ENCODE results near the gene SPACA6. TPM values are rescaled to one million over a fixed set of nuclear protein-coding genes. Genes with fewer than 3 reads are reported as not detected.

Gene SPACA6, protein sequence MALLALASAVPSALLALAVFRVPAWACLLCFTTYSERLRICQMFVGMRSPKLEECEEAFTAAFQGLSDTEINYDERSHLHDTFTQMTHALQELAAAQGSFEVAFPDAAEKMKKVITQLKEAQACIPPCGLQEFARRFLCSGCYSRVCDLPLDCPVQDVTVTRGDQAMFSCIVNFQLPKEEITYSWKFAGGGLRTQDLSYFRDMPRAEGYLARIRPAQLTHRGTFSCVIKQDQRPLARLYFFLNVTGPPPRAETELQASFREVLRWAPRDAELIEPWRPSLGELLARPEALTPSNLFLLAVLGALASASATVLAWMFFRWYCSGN
- total RNA-seq, result 8.1 and 13.1 TPM in 2 replicates

DNA sequence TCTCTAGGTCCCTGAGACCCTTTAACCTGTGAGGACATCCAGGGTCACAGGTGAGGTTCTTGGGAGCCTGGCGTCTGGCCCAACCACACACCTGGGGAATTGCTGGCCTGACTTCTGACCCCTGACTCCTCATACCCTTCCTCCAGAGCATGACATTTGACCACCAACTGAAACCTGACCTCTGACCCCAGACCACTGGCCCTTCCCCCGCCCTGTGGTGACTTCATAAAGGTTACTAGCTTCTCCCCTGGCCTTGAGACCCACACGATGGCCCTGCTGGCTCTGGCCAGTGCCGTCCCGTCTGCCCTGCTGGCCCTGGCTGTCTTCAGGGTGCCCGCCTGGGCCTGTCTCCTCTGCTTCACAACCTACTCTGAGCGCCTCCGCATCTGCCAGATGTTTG lies at the start of gene SPACA6:
TSS of gene SPACA6 (plus strand) at position 71 of the 400 bp plus-strand sequence. CDS start at position 268, 197 bp downstream.

DNA sequence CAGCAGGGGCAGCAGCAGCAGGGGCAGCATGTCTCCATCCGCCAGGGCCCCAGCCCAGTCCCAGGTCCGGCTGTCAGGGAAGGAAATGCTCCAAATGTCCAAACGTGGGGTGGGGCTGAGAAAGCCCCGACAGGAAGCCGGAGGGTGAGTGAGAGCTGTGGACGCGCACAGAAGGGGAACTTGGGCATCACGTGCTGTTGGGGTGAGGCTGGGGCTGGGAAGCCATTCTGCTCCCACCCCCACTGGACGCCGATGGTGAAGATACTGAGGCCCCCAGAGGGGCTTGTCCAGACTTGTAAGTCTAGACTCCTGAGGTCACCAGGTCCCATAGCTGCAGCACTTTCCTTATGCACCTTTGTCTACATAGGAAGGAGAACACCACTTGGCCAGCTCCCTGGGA lies 46.4 kb upstream of the SPACA6 start, which contains the start of gene SIGLEC14:
TSS of gene SIGLEC14 (minus strand) at position 96 of the 400 bp plus-strand sequence. CDS start at position 30, 66 bp downstream.

DNA sequence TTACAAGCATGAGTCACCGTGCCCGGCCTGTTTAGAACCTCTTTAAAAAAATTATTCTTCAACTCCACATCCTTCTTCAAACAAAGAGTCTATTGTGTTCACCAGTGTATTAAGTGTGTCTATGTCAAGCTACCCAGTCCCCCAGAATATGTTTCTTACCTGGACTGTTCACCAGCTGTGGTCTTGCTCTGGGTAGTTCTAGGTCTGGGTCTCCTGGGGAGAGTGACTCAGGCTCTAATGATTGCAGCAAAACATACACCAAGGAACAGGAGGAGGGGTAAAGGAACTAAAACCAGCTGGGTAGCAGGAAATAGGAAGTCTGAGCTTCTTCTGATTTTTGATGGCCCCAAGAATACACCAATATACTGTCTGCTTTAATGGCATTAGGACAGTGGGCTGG lies 58.5 kb downstream of the SPACA6 start, which contains the start of gene FPR1:
TSS of gene FPR1 (minus strand) at position 224 of the 400 bp plus-strand sequence. CDS start 4,884 bp downstream, outside the sequence.

Other genes starting within 250 kb of the SPACA6 start
- not detected in 2 replicates for gene SIGLEC8, start 234.9 kb upstream of the SPACA6 start, total RNA-seq
- gene CEACAM18, start 214.8 kb upstream of the SPACA6 start, total RNA-seq, result not detected in 2 replicates
- not detected in 2 replicates for gene SIGLEC12, start 191.5 kb upstream of the SPACA6 start, total RNA-seq
- not detected in 2 replicates for gene SIGLEC6, start 161.7 kb upstream of the SPACA6 start, total RNA-seq
- 1.6 and 2.4 TPM in 2 replicates for gene ZNF175, start 122.0 kb upstream of the SPACA6 start, total RNA-seq
- not detected in 2 replicates for gene SIGLEC5, start 62.9 kb upstream of the SPACA6 start, total RNA-seq
- not detected in 2 replicates for gene SIGLEC14, start 46.5 kb upstream of the SPACA6 start, total RNA-seq
- 0.33 TPM in 1 of 2 replicates, not detected in the other for gene HAS1, start 30.7 kb downstream of the SPACA6 start, total RNA-seq
- 0.81 TPM in 1 of 2 replicates, not detected in the other for gene FPR1, start 58.5 kb downstream of the SPACA6 start, total RNA-seq
- not detected in 2 replicates for gene FPR2, start 67.8 kb downstream of the SPACA6 start, total RNA-seq
- not detected in 2 replicates for gene FPR3, start 101.8 kb downstream of the SPACA6 start, total RNA-seq
- 2.5 and 4.4 TPM in 2 replicates for gene ZNF577, start 194.6 kb downstream of the SPACA6 start, total RNA-seq
- 4.7 and 4.9 TPM in 2 replicates for gene ZNF649, start 211.7 kb downstream of the SPACA6 start, total RNA-seq
- gene ZNF613, start 234.1 kb downstream of the SPACA6 start, total RNA-seq, result 1.6 and 2.9 TPM in 2 replicates

Measured in mesangial cell (primary cell).